ENCODE results near the gene EDARADD.
"Not testable (repeated sequence)": the region's sequence is repeated elsewhere in the genome, so short reads cannot be mapped to it uniquely, and the experiment has no call there.

The EDARADD gene

GRCh38 chr1:236393681-236394481 is at the start of gene EDARADD:
Gene EDARADD, plus strand, starts transcription at chr1:236394286. Its CDS starts 159 bp downstream, at chr1:236394445.
- DNase-seq (ENCODE audit: low spot score): peak; percentile 35

- no peak for DNase-seq (ENCODE audit: low spot score)
These were observed 48.4 kb upstream of the EDARADD start for GRCh38 chr1:236345728-236346127.

GRCh38 chr1:236348071-236348470 is 46.0 kb upstream of the EDARADD start:
- DNase-seq (ENCODE audit: low spot score): no peak

GRCh38 chr1:236350308-236350707 is 43.8 kb upstream of the EDARADD start:
- DNase-seq (ENCODE audit: low spot score): no peak

- DNase-seq (ENCODE audit: low spot score): no peak
These were observed 42.1 kb upstream of the EDARADD start for GRCh38 chr1:236351875-236352573.

GRCh38 chr1:236352747-236353146 is 41.3 kb upstream of the EDARADD start:
- not testable (repeated sequence) for DNase-seq (ENCODE audit: low spot score)

- DNase-seq (ENCODE audit: low spot score): no peak
These were observed 40.3 kb upstream of the EDARADD start for GRCh38 chr1:236353813-236354212.

- peak; percentile 19 for DNase-seq (ENCODE audit: low spot score)
These were observed 39.5 kb upstream of the EDARADD start for GRCh38 chr1:236354330-236355147.

- DNase-seq (ENCODE audit: low spot score): no peak
These were observed 37.9 kb upstream of the EDARADD start for GRCh38 chr1:236356141-236356540.

GRCh38 chr1:236361909-236362590 is 32.0 kb upstream of the EDARADD start:
- DNase-seq (ENCODE audit: low spot score): no peak

GRCh38 chr1:236363237-236363636 is 30.8 kb upstream of the EDARADD start:
- no peak for DNase-seq (ENCODE audit: low spot score)

GRCh38 chr1:236365999-236366570 is 28.0 kb upstream of the EDARADD start:
- no peak for DNase-seq (ENCODE audit: low spot score)

GRCh38 chr1:236366681-236367080 is 27.4 kb upstream of the EDARADD start:
- not testable (repeated sequence) for DNase-seq (ENCODE audit: low spot score)

GRCh38 chr1:236370420-236370819 is 23.7 kb upstream of the EDARADD start:
- DNase-seq (ENCODE audit: low spot score): no peak

GRCh38 chr1:236371083-236371482 is 23.0 kb upstream of the EDARADD start:
- DNase-seq (ENCODE audit: low spot score): no peak

- no peak for DNase-seq (ENCODE audit: low spot score)
These were observed 16.1 kb upstream of the EDARADD start for GRCh38 chr1:236377832-236378535.

- DNase-seq (ENCODE audit: low spot score): no peak
These were observed 12.4 kb upstream of the EDARADD start for GRCh38 chr1:236381565-236382158.

GRCh38 chr1:236388332-236388731 is 5.8 kb upstream of the EDARADD start:
- DNase-seq (ENCODE audit: low spot score): no peak

GRCh38 chr1:236389253-236389652 is 4.8 kb upstream of the EDARADD start:
- no peak for DNase-seq (ENCODE audit: low spot score)

- no peak for DNase-seq (ENCODE audit: low spot score)
These were observed 3.1 kb upstream of the EDARADD start for GRCh38 chr1:236391008-236391407.

GRCh38 chr1:236392182-236392581 is 1.9 kb upstream of the EDARADD start:
- no peak for DNase-seq (ENCODE audit: low spot score)
